Measurements from ENCODE around the gene IRF7. TPM values are rescaled to one million over a fixed set of nuclear protein-coding genes. Genes with fewer than 3 reads are reported as not detected.

The IRF7 gene
- total and polyA plus RNA-seq, 2 donors (not counting 3 experiments of a cell fraction or from before 2014, with no cell fraction given) = 12.6 to 14.7 TPM

GRCh38 chr11:598005-598680, 17.6 kb downstream of the IRF7 start:
- Histone ChIP-seq H3K4me2 (ENCODE audit: insufficient read depth, low read length) (no peak overlapping the region), H4K20me1 (replicated peaks; ENCODE audit: control insufficient read depth, extremely low read depth, insufficient read depth, low read length) (no peaks in the 10 kb centered on the region), H3K4me1 (ENCODE audit: control insufficient read depth, extremely low read depth, insufficient read depth, low read length) (no peaks in the 10 kb centered on the region), H3K79me2 (ENCODE audit: control insufficient read depth, insufficient read depth, low read length) (no peaks in the 10 kb centered on the region), H3K9me1 (replicated peaks; ENCODE audit: control insufficient read depth, extremely low read depth, insufficient read depth, low read length) (no peaks in the 10 kb centered on the region), H3K9ac (replicated peaks; ENCODE audit: extremely low read depth, insufficient read depth, low read length) (no peak overlapping the region), H2AFZ (ENCODE audit: low read depth, low read length) (no peak overlapping the region), H3K36me3 (ENCODE audit: control insufficient read depth in 2 of 2, extremely low read depth in 1 of 2, insufficient read depth in 2 of 2, low read length in 2 of 2) (peaks cover 23 to 55% of the 10 kb centered on the region in 2 experiments), H3K9me3 (replicated peaks; ENCODE audit: control insufficient read depth, insufficient read depth, low read length) (no peaks in the 10 kb centered on the region), H3K27me3 (ENCODE audit: control insufficient read depth in 2 of 2, insufficient read depth in 2 of 2, low read length in 2 of 2) (no peaks in the 10 kb centered on the region), H3K27ac (ENCODE audit: insufficient read depth, low read depth, low read length) (no peak overlapping the region), H3K4me3 (replicated peaks in 1 of 3; ENCODE audit: insufficient read depth in 1 of 3, low read depth in 1 of 3, low read length in 3 of 3) (no peak overlapping the region)
- intact Hi-C loops (cut with micrococcal nuclease) = no loop called here
- DNase-seq (ENCODE audit: low read depth, low spot score) (no peak), FAIRE-seq (no peak)
- dilution Hi-C loops (cut with MboI; ENCODE audit: extremely low pct_ligation_motif_present, low sequenced_read_pairs) = no loop called here
- no TSS peak for BruUV-seq (replicated peaks)
- TF ChIP-seq EZH2 (IDR thresholded peaks at IDR 0.05; ENCODE audit: borderline replicate concordance, low read depth, low read length, severe bottlenecking) (no peak), MYC (IDR thresholded peaks at IDR 0.05; ENCODE audit: low read depth, low read length) (no peak), GATA2 (IDR thresholded peaks at IDR 0.05; ENCODE audit: insufficient read depth, insufficient read length, low read depth, low read length) (no peak), POLR2A (IDR thresholded peaks at IDR 0.05; ENCODE audit: low read depth, low read length) (no peak), JUN (IDR thresholded peaks at IDR 0.05; ENCODE audit: borderline replicate concordance, insufficient read depth, insufficient read length, low read depth) (no peak), POLR2AphosphoS5 (IDR thresholded peaks at IDR 0.05; ENCODE audit: insufficient read depth, low read depth, low read length) (no peak), CTCF (IDR thresholded peaks at IDR 0.05; ENCODE audit: extremely low read depth in 1 of 2, insufficient read depth in 1 of 2, low read depth in 1 of 2, low read length in 2 of 2) (no peak), FOS (IDR thresholded peaks at IDR 0.05; ENCODE audit: borderline replicate concordance, insufficient read depth, low read length) (no peak)
- TF ChIP-seq, protein P1, sequence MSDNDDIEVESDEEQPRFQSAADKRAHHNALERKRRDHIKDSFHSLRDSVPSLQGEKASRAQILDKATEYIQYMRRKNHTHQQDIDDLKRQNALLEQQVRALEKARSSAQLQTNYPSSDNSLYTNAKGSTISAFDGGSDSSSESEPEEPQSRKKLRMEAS (IDR thresholded peaks at IDR 0.05; ENCODE audit: insufficient read depth, insufficient read length) = no peak
- POLR2A ChIA-PET = no interaction called here
- CTCF ChIA-PET = no interaction called here
